ENCODE results near the gene GALC.
A peak's percentile ranks its signal among the peaks of the same experiment; 100 is the strongest.

Gene GALC

GRCh38 chr14:87992718-87993628 is at the start of gene GALC:
Gene GALC (minus strand): TSS chr14:87993182. CDS start chr14:87993164, 18 bp downstream.
- peak; percentile 95 for DNase-seq

DNA sequence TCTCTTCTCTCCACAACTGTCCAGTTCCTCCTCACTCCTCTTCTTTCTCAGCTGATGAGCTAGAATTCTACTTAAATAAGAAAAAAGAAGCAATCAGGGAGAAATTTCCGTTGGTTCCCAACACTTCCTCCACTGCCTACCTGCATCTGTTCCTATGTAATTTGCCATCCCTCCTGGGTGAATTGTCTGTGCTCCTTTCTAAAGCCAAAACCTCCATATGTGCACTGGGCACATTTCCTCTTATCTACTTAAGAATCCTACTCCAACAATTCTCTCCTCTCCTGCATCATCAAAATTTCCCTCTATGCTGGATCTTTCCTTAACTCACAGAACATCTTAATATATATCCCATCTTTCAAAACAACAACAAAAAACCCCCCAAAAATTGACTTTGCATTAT is 47.2 kb upstream of the GALC start:
- DNase-seq, result no peak

DNA sequence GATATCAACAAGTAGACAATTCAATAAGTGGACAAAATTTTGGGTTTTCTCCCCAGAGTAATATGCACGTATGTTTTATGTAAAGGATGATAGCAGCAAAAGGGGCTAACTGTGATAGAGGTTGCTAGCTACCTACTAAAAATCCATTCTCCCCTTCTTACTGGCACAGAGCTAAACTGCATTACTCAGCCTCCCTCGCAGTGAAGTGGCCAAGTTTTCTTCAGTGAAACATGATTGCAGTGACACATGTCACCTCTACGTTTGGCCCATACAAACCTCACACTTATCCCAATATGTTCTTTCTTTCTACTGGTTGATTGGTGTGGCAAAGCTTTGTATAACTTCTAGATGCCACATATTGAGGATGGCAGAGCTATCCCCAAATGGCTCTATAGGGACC is 46.2 kb upstream of the GALC start:
- no peak for DNase-seq

GRCh38 chr14:88037325-88037724 is 44.3 kb upstream of the GALC start:
- DNase-seq, result no peak

DNA sequence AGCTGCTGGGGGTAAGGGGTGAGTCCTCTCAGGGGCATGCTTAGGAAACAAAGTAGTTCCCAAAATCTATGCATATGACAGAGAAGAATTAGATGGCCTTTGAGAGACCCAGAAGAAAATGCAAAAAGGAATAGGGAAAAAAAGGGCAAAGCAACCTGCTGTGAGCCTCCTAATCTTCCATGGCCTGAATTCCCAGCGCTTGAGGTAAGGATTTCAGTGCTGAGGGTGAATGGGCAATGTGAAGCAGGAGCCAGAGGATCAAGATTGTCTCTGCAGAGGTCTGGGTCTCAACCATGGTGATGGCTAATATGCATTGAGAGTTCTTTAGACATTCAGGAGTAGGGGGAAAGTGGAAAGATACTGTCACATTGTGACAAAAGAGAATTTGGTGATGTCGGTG is 43.4 kb upstream of the GALC start:
- DNase-seq, result no peak

DNA sequence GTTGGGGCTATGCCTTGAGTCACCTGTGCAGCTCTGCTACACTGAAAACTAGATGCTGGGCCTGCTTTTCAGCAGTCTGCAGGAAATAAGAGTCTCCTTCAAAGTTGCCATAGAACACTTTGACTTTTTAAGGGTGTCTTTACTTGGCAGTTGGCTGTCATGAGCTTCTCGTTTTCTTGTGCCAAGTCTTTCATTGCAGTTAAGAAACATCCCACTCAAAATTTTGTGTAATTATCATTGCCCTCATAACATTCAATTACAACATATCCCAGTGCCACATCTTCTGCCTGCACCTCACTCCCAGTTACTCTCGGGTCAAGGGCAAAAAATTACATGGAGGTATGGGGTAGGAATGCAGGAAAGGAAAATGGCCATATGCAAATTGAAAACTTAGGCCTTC is 41.1 kb upstream of the GALC start:
- DNase-seq, result no peak

DNA sequence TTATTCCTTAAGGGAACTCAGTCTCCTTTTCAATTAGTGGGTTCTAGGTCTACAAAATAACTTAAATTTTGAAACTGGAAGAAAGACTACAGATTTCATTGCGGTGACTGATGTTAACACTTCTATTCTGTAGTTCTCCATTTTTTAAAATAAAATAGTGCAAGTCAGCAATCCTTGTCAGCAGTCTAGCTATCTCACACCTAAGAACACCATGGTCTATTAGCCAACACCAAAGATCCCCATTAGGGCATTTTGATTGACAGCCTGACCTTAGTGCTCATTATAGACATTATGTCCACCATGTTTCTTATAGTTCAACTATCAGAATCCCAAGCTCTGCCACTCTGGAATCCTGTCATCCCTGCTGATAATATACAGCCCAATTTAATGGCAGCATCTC is 39.4 kb upstream of the GALC start:
- no peak for DNase-seq

GRCh38 chr14:88030892-88031291 is 37.9 kb upstream of the GALC start:
- DNase-seq, result no peak

DNA sequence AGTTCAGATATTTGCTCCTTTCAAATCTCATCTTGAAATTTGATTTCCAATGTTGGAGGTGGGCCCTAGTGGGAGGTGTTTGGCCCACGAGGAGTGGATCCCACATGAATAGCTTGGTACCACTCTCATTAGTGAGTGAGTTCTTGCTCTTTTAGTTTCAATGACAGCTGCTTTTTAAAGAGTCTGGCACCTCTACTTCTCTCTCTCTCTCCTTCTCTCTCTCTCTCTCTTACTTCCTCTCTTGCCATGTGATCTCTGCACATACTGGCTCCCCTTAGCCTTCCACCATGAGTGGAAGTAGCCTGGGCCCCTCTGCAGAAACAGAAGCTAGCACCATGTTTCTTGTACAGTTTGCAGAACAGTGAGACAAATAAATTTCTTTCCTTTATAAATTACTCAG is 37.1 kb upstream of the GALC start:
- no peak for DNase-seq

DNA sequence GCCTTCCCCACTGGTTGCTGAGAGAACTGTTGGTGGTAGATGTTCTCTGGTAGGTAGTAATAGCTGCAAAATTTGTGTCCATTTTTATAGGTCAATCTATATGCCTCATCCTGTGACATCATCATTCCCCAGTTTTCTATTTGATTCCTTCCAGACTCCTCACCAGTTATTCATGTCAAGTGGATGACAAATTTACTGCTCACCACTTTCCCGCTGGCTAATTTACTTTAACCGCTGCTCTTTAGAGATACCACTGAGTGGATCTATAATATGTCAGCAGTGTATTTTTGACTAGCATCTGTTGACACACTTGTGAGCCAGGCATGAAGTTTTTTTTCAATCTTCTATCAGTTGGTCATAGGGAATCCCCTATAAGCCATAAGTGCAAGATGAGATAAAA is 36.5 kb upstream of the GALC start:
- DNase-seq, result peak; percentile 50

- no peak for DNase-seq
Measured at GRCh38 chr14:88026890-88027289, 33.9 kb upstream of the GALC start.

- peak; percentile 12 for DNase-seq
Measured at GRCh38 chr14:88025313-88025712, 32.3 kb upstream of the GALC start.

DNA sequence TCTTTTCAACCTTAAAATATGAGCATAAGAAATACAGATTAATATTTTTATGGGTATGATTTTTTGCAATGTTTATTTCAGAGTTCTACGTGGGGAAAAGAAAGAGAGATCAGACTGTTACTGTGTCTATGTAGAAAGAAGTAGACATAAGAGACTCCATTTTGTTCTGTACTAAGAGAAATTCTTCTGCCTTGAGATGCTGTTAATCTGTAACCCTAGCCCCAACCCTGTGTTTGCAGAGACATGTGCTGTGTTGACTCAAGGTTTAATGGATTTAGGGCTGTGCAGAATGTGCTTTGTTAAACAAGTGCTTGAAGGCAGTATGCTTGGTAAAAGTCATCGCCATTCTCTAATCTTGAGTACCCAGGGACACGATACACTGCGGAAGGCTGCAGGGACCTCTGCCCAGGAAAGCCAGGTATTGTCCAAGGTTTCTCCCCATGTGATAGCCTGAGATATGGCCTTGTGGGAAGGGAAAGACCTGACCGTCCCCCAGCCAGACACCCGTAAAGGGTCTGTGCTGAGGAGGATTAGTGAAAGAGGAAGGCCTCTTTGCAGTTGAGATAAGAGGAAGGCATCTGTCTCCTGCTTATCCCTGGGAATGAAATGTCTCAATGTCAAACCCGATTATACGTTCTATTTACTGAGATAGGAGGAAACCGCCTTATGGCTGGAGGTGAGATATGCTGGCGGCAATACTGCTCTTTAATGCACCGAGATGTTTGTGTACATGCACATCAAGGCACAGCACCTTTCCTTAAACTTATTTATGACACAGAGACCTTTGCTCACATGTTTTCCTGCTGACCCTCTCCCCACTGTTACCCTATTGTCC is 31.5 kb upstream of the GALC start:
- peak; percentile 63 for DNase-seq

DNA sequence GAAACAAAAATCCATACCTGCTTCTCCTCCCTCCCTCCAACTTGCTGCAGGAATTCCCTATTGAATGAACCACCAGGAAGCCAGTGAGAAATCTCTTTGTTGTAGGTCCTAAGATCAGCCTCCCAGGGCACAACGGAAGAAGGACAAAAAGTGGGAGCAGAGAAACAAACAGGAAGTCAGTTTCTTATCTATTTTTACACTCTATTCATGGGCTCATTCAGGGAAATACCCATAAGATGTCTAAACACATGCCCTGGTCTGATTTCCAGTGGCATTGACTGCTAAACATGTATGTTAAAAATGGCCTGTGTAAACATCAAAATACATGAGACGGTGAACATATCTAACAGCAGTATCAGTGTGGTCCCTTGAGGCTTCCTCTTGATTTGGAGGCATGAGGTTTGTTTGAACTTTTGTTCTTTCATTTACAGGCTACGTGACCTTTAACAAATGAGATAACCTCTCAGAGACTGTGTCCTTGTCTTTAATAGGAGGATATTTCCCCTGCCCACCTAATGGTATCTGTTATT is 30.7 kb upstream of the GALC start:
- DNase-seq, result peak; percentile 23

DNA sequence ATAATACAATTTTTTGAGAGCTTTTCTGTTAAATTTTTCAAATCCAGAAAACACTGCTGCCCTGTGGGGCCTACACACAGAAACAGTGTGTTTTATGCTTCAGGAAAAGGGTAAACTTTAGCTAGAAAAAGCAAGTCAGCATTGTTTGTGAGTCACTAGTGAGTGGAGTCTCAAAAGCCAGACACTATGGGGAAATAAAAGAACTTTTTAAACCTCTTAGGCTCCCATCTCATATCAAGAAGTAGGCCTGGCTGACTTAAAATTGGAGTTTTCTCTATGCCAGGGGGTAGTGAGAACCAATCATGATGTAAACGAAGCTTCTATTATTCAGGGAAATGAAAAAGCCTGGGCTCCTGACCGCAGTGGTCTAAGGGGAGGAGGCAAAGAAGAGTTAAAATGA is 24.6 kb upstream of the GALC start:
- no peak for DNase-seq

DNA sequence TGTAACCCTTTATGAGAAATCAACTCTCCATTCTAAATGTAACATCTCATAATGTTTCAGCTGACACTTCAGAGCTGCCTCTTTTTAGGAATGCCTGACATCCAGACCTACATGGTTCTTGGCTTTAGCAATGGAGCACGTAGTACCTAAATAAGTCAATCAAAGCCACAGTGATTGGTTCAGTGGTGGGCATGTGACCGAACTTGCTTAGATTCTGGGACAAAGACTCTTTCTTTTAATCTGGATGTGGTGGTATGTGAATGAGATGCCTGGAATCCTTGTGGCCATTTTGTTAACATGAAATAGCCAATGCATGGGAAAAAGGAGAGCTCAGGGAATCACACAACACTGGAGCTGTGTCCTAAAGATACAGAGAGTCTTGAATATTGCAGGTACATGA is 23.8 kb upstream of the GALC start:
- DNase-seq, result no peak

DNA sequence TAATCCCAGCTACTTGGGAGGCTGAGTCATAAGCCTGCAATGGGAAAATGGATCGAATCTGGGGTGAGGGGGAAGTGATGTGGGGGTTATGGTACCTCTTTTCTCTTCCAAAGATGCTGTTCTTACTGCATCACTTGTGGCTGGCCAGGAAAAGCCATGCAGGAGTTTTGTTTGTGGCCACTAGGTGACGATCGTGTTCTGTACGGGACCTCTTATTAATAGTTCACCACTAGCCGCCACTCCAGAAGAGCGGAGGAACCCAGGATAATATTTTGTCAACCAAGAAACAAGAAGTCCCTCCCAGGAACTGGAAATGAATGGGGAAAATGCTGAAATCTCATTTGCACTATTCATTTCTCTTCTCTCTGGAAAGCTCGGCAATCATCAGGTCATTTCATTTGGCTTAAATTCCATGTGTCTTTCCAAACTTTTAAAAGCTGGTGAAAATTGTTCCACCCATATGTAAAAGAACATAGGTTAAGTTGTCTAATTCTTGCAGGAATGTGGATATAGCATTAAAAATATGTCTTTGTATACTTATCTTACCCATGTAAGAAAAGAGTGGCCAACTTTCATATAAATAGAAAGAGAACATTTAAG is 20.9 kb upstream of the GALC start:
- peak; percentile 83 for DNase-seq

DNA sequence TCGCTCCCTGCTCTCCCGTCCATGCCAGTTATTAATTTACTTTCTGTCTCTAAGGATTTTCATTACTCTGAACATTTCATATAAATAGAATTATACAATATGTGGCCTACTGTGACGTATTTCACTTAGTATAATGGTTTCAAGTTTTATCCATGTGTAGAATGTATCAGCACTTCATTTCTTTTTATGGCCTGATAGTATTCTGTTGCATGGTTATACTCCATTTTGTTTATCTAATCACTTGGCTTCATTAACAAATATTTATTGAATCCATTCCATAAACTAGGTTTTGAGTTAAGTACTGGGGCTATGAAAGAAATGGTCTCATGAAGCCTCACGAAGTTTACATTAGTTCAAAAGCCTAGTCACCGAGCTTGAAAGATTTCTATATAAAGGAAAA is 19.5 kb upstream of the GALC start:
- no peak for DNase-seq

DNA sequence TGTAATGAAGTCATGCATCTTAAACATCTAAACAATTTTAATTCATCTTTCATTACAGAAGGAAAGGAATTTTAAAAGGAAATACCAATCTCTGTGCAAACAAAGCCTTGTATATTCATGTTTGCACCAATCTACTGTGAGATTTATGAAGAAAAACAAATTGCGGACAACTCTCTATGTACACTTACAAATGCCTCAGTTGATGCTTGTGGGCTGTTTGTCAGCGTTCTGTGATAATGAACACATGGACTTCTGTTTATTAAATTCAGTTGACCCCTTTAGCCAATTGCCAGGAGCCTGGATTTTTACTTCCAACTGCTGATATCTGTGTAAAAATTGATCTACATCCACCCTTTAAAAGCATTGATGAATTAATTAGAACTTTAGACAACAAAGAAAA is 17.3 kb upstream of the GALC start:
- no peak for DNase-seq

- DNase-seq, result no peak
Measured at GRCh38 chr14:88009486-88009885, 16.5 kb upstream of the GALC start.

DNA sequence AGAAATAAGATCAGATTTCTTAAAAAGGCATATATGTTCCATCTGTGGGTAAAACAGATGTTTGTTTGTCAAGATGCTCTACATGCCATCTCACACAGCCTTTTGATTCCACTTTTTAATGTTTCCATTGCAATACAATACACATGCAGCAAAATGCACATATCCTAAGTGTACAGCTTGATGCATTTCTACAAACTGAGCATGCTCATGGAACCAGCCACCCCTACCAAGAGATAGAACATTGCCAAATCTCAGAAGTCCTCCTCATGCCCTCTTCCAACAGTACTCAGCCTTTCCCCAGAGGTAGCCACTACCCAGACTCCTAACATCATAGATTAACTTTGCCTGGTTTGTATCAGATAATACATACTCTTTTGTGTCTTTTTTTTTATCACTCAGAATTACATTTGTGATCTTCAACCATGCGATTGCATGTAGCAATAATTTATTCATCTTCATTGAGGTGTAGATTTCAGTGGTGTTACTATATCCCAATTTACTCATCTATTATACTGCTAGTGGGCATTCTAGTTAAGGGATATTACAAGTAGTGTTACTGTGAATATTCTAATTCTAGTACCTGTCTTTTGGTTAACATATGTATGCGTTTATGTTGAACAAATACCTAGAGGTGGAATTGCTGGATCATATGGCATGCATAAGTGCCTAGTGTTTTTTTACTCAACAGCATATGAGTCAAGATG is 15.2 kb upstream of the GALC start:
- no peak for DNase-seq

DNA sequence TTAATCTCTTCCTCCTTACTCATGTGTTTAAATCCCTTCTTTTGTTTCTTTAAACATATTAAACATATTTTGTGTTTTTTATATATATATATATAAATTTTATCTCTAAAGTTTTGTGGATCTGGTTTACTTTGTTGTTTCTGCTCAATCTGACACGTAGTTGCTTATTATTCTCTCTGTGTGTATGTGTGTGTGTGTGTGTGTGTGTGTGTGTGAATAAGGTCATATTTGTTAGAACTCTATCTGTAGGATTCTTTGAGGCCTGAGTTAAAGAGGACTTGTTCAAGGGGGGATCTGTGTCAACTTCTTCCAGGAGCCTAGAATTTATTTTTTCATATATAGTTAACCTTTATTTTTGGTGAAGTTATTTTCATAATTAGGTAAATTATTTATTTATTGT is 14.6 kb upstream of the GALC start:
- DNase-seq, result no peak
